PC-3 (cell line): ENCODE measurements around the gene CEP170B.

Experiments
- EZH2phosphoT487 ChIP-seq: fragments of 300-600 bp; sonication (generic); IDR thresholded peaks from 2 replicates; pipeline ENCODE4 v1.6.1; 2018; ENCODE audit warnings: mild to moderate bottlenecking, antibody characterized with exemption, low read length, borderline replicate concordance
- TF ChIP-seq, protein P1 (sequence below): fragments of 300-600 bp; sonication (generic); conservative IDR thresholded peaks from 2 replicates; pipeline ENCODE4 v1.5.1; 2017; ENCODE audit warnings: antibody characterized with exemption, low read depth, mild to moderate bottlenecking, low read length

DNA sequence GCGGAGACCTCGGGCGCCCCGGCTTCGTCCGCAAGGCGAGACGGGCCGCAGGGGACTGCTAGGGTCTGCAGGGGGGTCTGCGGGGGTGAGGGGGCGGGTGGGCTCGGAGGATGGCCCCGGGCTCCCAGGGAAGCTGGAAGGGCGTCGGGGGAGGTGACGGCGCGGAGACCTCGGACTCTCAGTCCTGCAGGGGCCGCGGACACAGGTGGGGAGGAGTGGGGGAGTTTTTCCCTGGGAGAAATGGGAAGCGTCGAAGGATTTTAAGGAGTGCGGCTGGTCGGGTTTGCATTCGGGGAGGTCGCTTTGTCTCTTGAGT, 38.2 kb upstream of the CEP170B start:
- TF ChIP-seq, protein P1, sequence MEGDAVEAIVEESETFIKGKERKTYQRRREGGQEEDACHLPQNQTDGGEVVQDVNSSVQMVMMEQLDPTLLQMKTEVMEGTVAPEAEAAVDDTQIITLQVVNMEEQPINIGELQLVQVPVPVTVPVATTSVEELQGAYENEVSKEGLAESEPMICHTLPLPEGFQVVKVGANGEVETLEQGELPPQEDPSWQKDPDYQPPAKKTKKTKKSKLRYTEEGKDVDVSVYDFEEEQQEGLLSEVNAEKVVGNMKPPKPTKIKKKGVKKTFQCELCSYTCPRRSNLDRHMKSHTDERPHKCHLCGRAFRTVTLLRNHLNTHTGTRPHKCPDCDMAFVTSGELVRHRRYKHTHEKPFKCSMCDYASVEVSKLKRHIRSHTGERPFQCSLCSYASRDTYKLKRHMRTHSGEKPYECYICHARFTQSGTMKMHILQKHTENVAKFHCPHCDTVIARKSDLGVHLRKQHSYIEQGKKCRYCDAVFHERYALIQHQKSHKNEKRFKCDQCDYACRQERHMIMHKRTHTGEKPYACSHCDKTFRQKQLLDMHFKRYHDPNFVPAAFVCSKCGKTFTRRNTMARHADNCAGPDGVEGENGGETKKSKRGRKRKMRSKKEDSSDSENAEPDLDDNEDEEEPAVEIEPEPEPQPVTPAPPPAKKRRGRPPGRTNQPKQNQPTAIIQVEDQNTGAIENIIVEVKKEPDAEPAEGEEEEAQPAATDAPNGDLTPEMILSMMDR: no peak
- TF ChIP-seq EZH2phosphoT487: no peak
